GM23248 (cell line): ENCODE results near the gene ATAD5. TPM values are rescaled to one million over a fixed set of nuclear protein-coding genes. Genes with fewer than 3 reads are reported as not detected.

Experiments
- DNase-seq: peaks from one replicate; pipeline ENCODE4 v3.0.0-alpha.2; 2015
- H2AFZ ChIP-seq: fragments of 200-600 bp; sonication (generic); 2 replicates; pipeline ENCODE4 v1.6.1; 2016; ENCODE audit warnings: antibody characterized with exemption
- H3F3A ChIP-seq: fragments of 200-600 bp; sonication (generic); 2 replicates; pipeline ENCODE4 v1.6.1; 2016; ENCODE audit warnings: mild to moderate bottlenecking, antibody characterized with exemption, mixed run types; ENCODE audit not compliant: insufficient read depth
- H3K27ac ChIP-seq: fragments of 200-600 bp; sonication (generic); 2 replicates; pipeline ENCODE4 v1.5.1; 2016; ENCODE audit warnings: mild to moderate bottlenecking
- H3K27me3 ChIP-seq: fragments of 200-600 bp; sonication (generic); replicated peaks from 2 replicates; pipeline ENCODE4 v1.6.1; 2016; ENCODE audit warnings: mild to moderate bottlenecking; ENCODE audit not compliant: insufficient read depth
- H3K36me3 ChIP-seq: fragments of 200-600 bp; sonication (generic); 2 replicates; pipeline ENCODE4 v1.6.1; 2016; ENCODE audit warnings: low read depth, mild to moderate bottlenecking
- H3K4me1 ChIP-seq: fragments of 200-600 bp; sonication (generic); 2 replicates; pipeline ENCODE4 v1.6.1; 2016; ENCODE audit warnings: mild to moderate bottlenecking; ENCODE audit not compliant: insufficient read depth
- H3K4me2 ChIP-seq: fragments of 200-600 bp; sonication (generic); one replicate; pipeline ENCODE4 v1.6.1; 2016; ENCODE audit warnings: mild to moderate bottlenecking; ENCODE audit not compliant: unreplicated experiment
- H3K4me3 ChIP-seq: fragments of 200-600 bp; sonication (generic); 2 replicates; pipeline ENCODE4 v1.5.1; 2016; ENCODE audit warnings: mild to moderate bottlenecking
- H3K79me2 ChIP-seq: fragments of 200-600 bp; sonication (generic); 2 replicates; pipeline ENCODE4 v1.6.1; 2016; ENCODE audit warnings: mild to moderate bottlenecking; ENCODE audit not compliant: insufficient read depth
- H3K9ac ChIP-seq: fragments of 200-600 bp; sonication (generic); 2 replicates; pipeline ENCODE4 v1.6.1; 2016; ENCODE audit warnings: mild to moderate bottlenecking
- H3K9me2 ChIP-seq: fragments of 200-600 bp; sonication (generic); 2 replicates; pipeline ENCODE4 v1.6.1; 2016; ENCODE audit warnings: mixed run types, mild to moderate bottlenecking, moderate library complexity; ENCODE audit not compliant: insufficient read depth
- H3K9me3 ChIP-seq: fragments of 200-600 bp; sonication (generic); one replicate; pipeline ENCODE4 v1.6.1; 2017; ENCODE audit warnings: low read depth
- H4K20me1 ChIP-seq: fragments of 200-600 bp; sonication (generic); 2 replicates; pipeline ENCODE4 v1.6.0; 2016; ENCODE audit not compliant: insufficient read depth
- EZH2 ChIP-seq: fragments of 200-600 bp; sonication (generic); IDR thresholded peaks from 2 replicates; pipeline ENCODE4 v1.6.1; 2018; ENCODE audit warnings: antibody characterized with exemption, mild to moderate bottlenecking; ENCODE audit not compliant: insufficient read depth, poor library complexity, severe bottlenecking
- EZH2phosphoT487 ChIP-seq: fragments of 200-600 bp; sonication (generic); IDR thresholded peaks from 2 replicates; pipeline ENCODE4 v1.6.1; 2018; ENCODE audit warnings: antibody characterized with exemption, moderate library complexity, mild to moderate bottlenecking, low read depth; ENCODE audit not compliant: insufficient read depth
- WGBS, 2 experiments: methylation state at CpG; one replicate each; pipeline ENCODE4 v1.1.6; 2015 to 2017; ENCODE audit warnings: low lambda C conversion rate in 2 of 2, low coverage in 1 of 2; ENCODE audit errors: missing lambda C conversion rate in 2 of 2; 5-methylcytosine and 5-hydroxymethylcytosine counted together
- in situ Hi-C: fragments of 300-500 bp; cut with MboI; formaldehyde crosslinking; loops from 2 replicates; pipeline ENCODE4 v1.15.0; 2020
- polyA plus RNA-seq: library from polyadenylated mRNA; unstranded; fragments of >200 nt; fragmentation: Nextera tagmentation; extraction: Ambion mirVana; gene quantifications from 2 replicates; pipeline ENCODE4 v1.2.1, GENCODE V29; 2016
- total RNA-seq: library from RNA; depleted of rRNA; stranded (reverse); fragments of >200 nt; shearing (Covaris generic); gene quantifications from 2 replicates; pipeline ENCODE4 v1.2.3, GENCODE V29; 2014

The ATAD5 gene
- total and polyA plus RNA-seq, 2 experiments from 2014 or later = 1.1 to 1.8 TPM

- peak; percentile 46 for DNase-seq
- Histone ChIP-seq H3K9me2 (no peaks in the 10 kb centered on the region), H3K9ac (peak overlapping the region; percentile 91), H3F3A (no peaks in the 10 kb centered on the region), H3K4me2 (peak overlapping the region; percentile 88), H3K4me3 (peak overlapping the region; percentile 94), H3K9me3 (no peaks in the 10 kb centered on the region), H3K27me3 (no peaks in the 10 kb centered on the region), H3K36me3 (no peaks in the 10 kb centered on the region), H2AFZ (peak overlapping the region; percentile 97), H3K79me2 (peaks cover 30% of the 10 kb centered on the region), H3K4me1 (peaks cover 3% of the 10 kb centered on the region; the same call in 1 of the 2 replicates), H4K20me1 (no peaks in the 10 kb centered on the region), H3K27ac (peak overlapping the region; percentile 14)
- 18 to 20% methylated on average over 13 of the region's 13 CpGs for WGBS, 2 experiments
- TF ChIP-seq EZH2 (no peak), EZH2phosphoT487 (no peak)
- in situ Hi-C loops = no loop called here
Measured at GRCh38 chr17:30831257-30831656, 509 bp upstream of the ATAD5 start.

GRCh38 chr17:30832438-30833124 lies 815 bp downstream of the ATAD5 start:
- no peaks in the 10 kb centered on the region for H3F3A ChIP-seq
- TF ChIP-seq EZH2 (no peak), EZH2phosphoT487 (no peak)
- in situ Hi-C loops = no loop called here
- H3K79me2 ChIP-seq = peaks cover 30% of the 10 kb centered on the region
- H3K9ac ChIP-seq = peak overlapping the region; percentile 91
- H2AFZ ChIP-seq = peak overlapping the region; percentile 97
- H3K9me3 ChIP-seq = no peaks in the 10 kb centered on the region
- WGBS, 2 experiments = 1 to 3% methylated on average over 15 of the region's 15 CpGs
- no peaks in the 10 kb centered on the region for H3K9me2 ChIP-seq
- H3K4me2 ChIP-seq = peak overlapping the region; percentile 88
- H3K27ac ChIP-seq = peak overlapping the region; percentile 25; the same call in 1 of the 2 replicates
- H3K36me3 ChIP-seq = no peaks in the 10 kb centered on the region
- H3K4me1 ChIP-seq = peaks cover 3% of the 10 kb centered on the region; the same call in 1 of the 2 replicates
- no peaks in the 10 kb centered on the region for H4K20me1 ChIP-seq
- DNase-seq = peak; percentile 19
- H3K4me3 ChIP-seq = peak overlapping the region; percentile 94
- no peaks in the 10 kb centered on the region for H3K27me3 ChIP-seq

- Histone ChIP-seq H3K27me3 (no peaks in the 10 kb centered on the region), H3K4me3 (no peak overlapping the region), H2AFZ (no peak overlapping the region), H3K4me1 (no peaks in the 10 kb centered on the region), H3K27ac (no peak overlapping the region), H3K9ac (no peak overlapping the region), H3F3A (no peaks in the 10 kb centered on the region), H3K36me3 (no peaks in the 10 kb centered on the region), H3K79me2 (peaks cover 15% of the 10 kb centered on the region), H3K4me2 (no peak overlapping the region), H4K20me1 (no peaks in the 10 kb centered on the region), H3K9me2 (no peaks in the 10 kb centered on the region), H3K9me3 (no peaks in the 10 kb centered on the region)
- in situ Hi-C loops = no loop called here
- WGBS, 2 experiments = 95 to 97% methylated on average over 5 of the region's 5 CpGs
- DNase-seq = no peak
- no peak for TF ChIP-seq EZH2phosphoT487
- no peak for TF ChIP-seq EZH2
Measured at GRCh38 chr17:30838202-30838807, 6.5 kb downstream of the ATAD5 start.

GRCh38 chr17:30840771-30841170 lies 9.0 kb downstream of the ATAD5 start:
- H3K9ac ChIP-seq = no peak overlapping the region
- H3F3A ChIP-seq = no peaks in the 10 kb centered on the region
- H3K9me2 ChIP-seq = no peaks in the 10 kb centered on the region
- H2AFZ ChIP-seq = no peak overlapping the region
- H3K9me3 ChIP-seq = no peaks in the 10 kb centered on the region
- H3K4me2 ChIP-seq = no peak overlapping the region
- H3K27ac ChIP-seq = no peak overlapping the region
- 98 to 100% methylated on average over 3 to 7 of the region's 7 CpGs for WGBS, 2 experiments
- no peak overlapping the region for H3K4me3 ChIP-seq
- TF ChIP-seq EZH2phosphoT487 (no peak), EZH2 (no peak)
- H3K36me3 ChIP-seq = no peaks in the 10 kb centered on the region
- H4K20me1 ChIP-seq = no peaks in the 10 kb centered on the region
- DNase-seq = no peak
- H3K79me2 ChIP-seq = no peaks in the 10 kb centered on the region
- no peaks in the 10 kb centered on the region for H3K27me3 ChIP-seq
- no peaks in the 10 kb centered on the region for H3K4me1 ChIP-seq
- in situ Hi-C loops = no loop called here
